HG02970 (cell line): ENCODE results near the gene TDRD10.

Experiments
- ATAC-seq: cut with Tn5 transposase; IDR thresholded peaks from one replicate; pipeline ENCODE4 v1.9.1; 2021; ENCODE audit warnings: mild to moderate bottlenecking, moderate library complexity, moderate number of reproducible peaks; ENCODE audit not compliant: unreplicated experiment, low FRiP score

TDRD10 gene

GRCh38 chr1:154574716-154575115 lies 72.7 kb downstream of the TDRD10 start:
- no peak for ATAC-seq

- no peak for ATAC-seq
Observed at GRCh38 chr1:154575147-154575927, 73.3 kb downstream of the TDRD10 start.

GRCh38 chr1:154575951-154576566 lies 74.0 kb downstream of the TDRD10 start:
- no peak for ATAC-seq

GRCh38 chr1:154577346-154578057 lies 75.5 kb downstream of the TDRD10 start:
- no peak for ATAC-seq

- no peak for ATAC-seq
Observed at GRCh38 chr1:154578058-154578418, 76.0 kb downstream of the TDRD10 start.

- ATAC-seq = no peak
Observed at GRCh38 chr1:154579374-154579773, 77.4 kb downstream of the TDRD10 start.

- no peak for ATAC-seq
Observed at GRCh38 chr1:154581766-154582165, 79.7 kb downstream of the TDRD10 start.

GRCh38 chr1:154582885-154583284 lies 80.9 kb downstream of the TDRD10 start:
- no peak for ATAC-seq

GRCh38 chr1:154583773-154584172 lies 81.8 kb downstream of the TDRD10 start:
- ATAC-seq = no peak

GRCh38 chr1:154584267-154584994 lies 82.4 kb downstream of the TDRD10 start:
- ATAC-seq = no peak

GRCh38 chr1:154586231-154586630 lies 84.2 kb downstream of the TDRD10 start:
- no peak for ATAC-seq

- ATAC-seq = no peak
Observed at GRCh38 chr1:154586641-154587040, 84.6 kb downstream of the TDRD10 start.

- ATAC-seq = no peak
Observed at GRCh38 chr1:154589780-154590179, 87.8 kb downstream of the TDRD10 start.

GRCh38 chr1:154590756-154591155 lies 88.7 kb downstream of the TDRD10 start:
- no peak for ATAC-seq

GRCh38 chr1:154591206-154591605 lies 89.2 kb downstream of the TDRD10 start:
- no peak for ATAC-seq

- ATAC-seq = no peak
Observed at GRCh38 chr1:154593390-154593789, 91.4 kb downstream of the TDRD10 start.

- no peak for ATAC-seq
Observed at GRCh38 chr1:154594811-154595210, 92.8 kb downstream of the TDRD10 start.

- ATAC-seq = no peak
Observed at GRCh38 chr1:154595621-154596020, 93.6 kb downstream of the TDRD10 start.
